HCT116 (cell line): ENCODE measurements around the gene LRRFIP1. TPM values are rescaled to one million over a fixed set of nuclear protein-coding genes. Genes with fewer than 3 reads are reported as not detected.

ENCODE experiments used
- ATAC-seq: fragments of 200-7000 bp; cut with Tn5 transposase; 2 replicates; pipeline ENCODE4 v1.9.1; 2020; ENCODE audit warnings: mild to moderate bottlenecking, moderate library complexity
- BruUV-seq: library from RNA; stranded (reverse); fragments of 400-500 nt; replicated peaks from 2 replicates; lab custom pipeline; 2021; lab: Mats Ljungman, UMichigan
- CTCF ChIA-PET: fragments of 300-600 bp; sonication (Branson Sonifier 250); formaldehyde crosslinking; loops from one replicate; lab custom pipeline; 2021; ENCODE audit warnings: antibody characterized with exemption; lab: Charles Lee
- POLR2A ChIA-PET: fragments of 300-600, 350-600 bp; sonication (Branson Sonifier 250); formaldehyde crosslinking; loops from one replicate; lab custom pipeline; 2021; ENCODE audit warnings: antibody characterized with exemption; lab: Charles Lee
- RAD21 ChIA-PET, 2 experiments: fragments of 300-600 bp; sonication (Branson Sonifier 250); formaldehyde crosslinking; loops; one replicate each; lab custom pipeline; 2023; ENCODE audit warnings: low total read pairs in 2 of 2; ENCODE audit not compliant: uncharacterized antibody in 2 of 2, unreplicated experiment in 2 of 2, low non-redundant PET in 1 of 2; lab: Charles Lee
- DNase-seq: peaks from one replicate; pipeline ENCODE4 v3.0.0-alpha.2; 2010; ENCODE audit warnings: low read depth, low spot score
- H2AFZ ChIP-seq: fragments of 200-600 bp; shearing (Covaris generic), sonication (generic); 2 replicates; pipeline ENCODE4 v1.6.1; 2017; ENCODE audit warnings: low read depth, mixed run types, mixed read lengths, antibody characterized with exemption, low read length; ENCODE audit not compliant: poor library complexity, severe bottlenecking
- H3K27ac ChIP-seq: 2 replicates; pipeline ENCODE4 v1.5.1; 2012; ENCODE audit warnings: low read depth, low read length
- H3K27me3 ChIP-seq: fragments of 200-600 bp; sonication (generic); 2 replicates; pipeline ENCODE4 v1.6.1; 2016; ENCODE audit warnings: mixed run types, low read length, mixed read lengths; ENCODE audit not compliant: insufficient read depth
- H3K36me3 ChIP-seq, 2 experiments: fragments of 200-500 bp in 1 of 2; fragments of 200-600 bp in 1 of 2; sonication (Bioruptor generic) in 1 of 2; sonication (generic) in 1 of 2; 2 replicates each; pipeline versions ENCODE4 v1.5.1 to v1.6.1; 2014 to 2016; ENCODE audit warnings: low read length in 2 of 2, inconsistent platforms in 1 of 2, mixed read lengths in 1 of 2, mixed run types in 1 of 2; ENCODE audit not compliant: insufficient read depth in 2 of 2, control insufficient read depth in 1 of 2
- H3K4me1 ChIP-seq, 2 experiments: fragments of 200-600 bp in 1 of 2; sonication (generic) in 1 of 2; 2 replicates each; pipeline versions ENCODE4 v1.5.1 to v1.6.1; 2012 to 2017; ENCODE audit warnings: low read length in 2 of 2, inconsistent platforms in 1 of 2, mild to moderate bottlenecking in 1 of 2, mixed read lengths in 1 of 2, mixed run types in 1 of 2, moderate library complexity in 1 of 2; ENCODE audit not compliant: insufficient read depth in 2 of 2, control insufficient read depth in 1 of 2
- H3K4me2 ChIP-seq: fragments of 200-600 bp; sonication (generic); 2 replicates; pipeline ENCODE4 v1.6.1; 2017; ENCODE audit warnings: mixed run types, low read length, mixed read lengths
- H3K4me3 ChIP-seq, 2 experiments: fragments of 200-600 bp in 1 of 2; sonication (generic) in 1 of 2; replicated peaks in 1 of 2; 2 replicates each; pipeline ENCODE4 v1.5.1; 2011 to 2016; ENCODE audit warnings: low read length in 2 of 2, control low read depth in 1 of 2, low read depth in 1 of 2, mild to moderate bottlenecking in 1 of 2, mixed read lengths in 1 of 2, mixed run types in 1 of 2
- H3K79me2 ChIP-seq: fragments of 200-600 bp; sonication (generic); 2 replicates; pipeline ENCODE4 v1.6.1; 2017; ENCODE audit warnings: mild to moderate bottlenecking, mixed run types, low read length, moderate library complexity, mixed read lengths; ENCODE audit not compliant: insufficient read depth
- H3K9ac ChIP-seq: fragments of 200-600 bp; sonication (generic); 2 replicates; pipeline ENCODE4 v1.6.1; 2016; ENCODE audit warnings: low read length, mixed read lengths
- H3K9me2 ChIP-seq: fragments of 200-600 bp; sonication (generic), shearing (Covaris generic); 2 replicates; pipeline ENCODE4 v1.6.1; 2017; ENCODE audit warnings: mixed run types, mild to moderate bottlenecking, moderate library complexity; ENCODE audit not compliant: insufficient read depth
- H3K9me3 ChIP-seq, 2 experiments: fragments of 200-500 bp in 1 of 2; fragments of 200-600 bp in 1 of 2; sonication (Bioruptor generic) in 1 of 2; sonication (generic) in 1 of 2; 2 replicates each; pipeline ENCODE4 v1.6.1; 2014 to 2017; ENCODE audit warnings: low read length in 2 of 2, mixed read lengths in 2 of 2, inconsistent platforms in 1 of 2, low read depth in 1 of 2, mild to moderate bottlenecking in 1 of 2, mixed run types in 1 of 2, moderate library complexity in 1 of 2; ENCODE audit not compliant: control insufficient read depth in 1 of 2, insufficient read depth in 1 of 2
- H4K20me1 ChIP-seq: fragments of 200-600 bp; sonication (generic), shearing (Covaris generic); 2 replicates; pipeline ENCODE4 v1.6.1; 2017; ENCODE audit warnings: mixed run types, mild to moderate bottlenecking, moderate library complexity; ENCODE audit not compliant: insufficient read depth
- CBX3 ChIP-seq: IDR thresholded peaks from 2 replicates; pipeline ENCODE4 v1.6.1; 2012; ENCODE audit warnings: low read depth
- EGR1 ChIP-seq: IDR thresholded peaks from 2 replicates; pipeline ENCODE4 v1.6.1; 2012; ENCODE audit warnings: low read depth
- ELF1 ChIP-seq: IDR thresholded peaks from 2 replicates; pipeline ENCODE4 v1.6.1; 2012; ENCODE audit warnings: low read depth, borderline replicate concordance
- JUND ChIP-seq: IDR thresholded peaks from 2 replicates; pipeline ENCODE4 v1.6.1; 2012
- POLR2A ChIP-seq: IDR thresholded peaks from 2 replicates; pipeline ENCODE4 v1.7.0; 2011; ENCODE audit warnings: borderline replicate concordance; ENCODE audit not compliant: insufficient read depth, insufficient read length; ENCODE audit errors: extremely low read depth
- POLR2AphosphoS5 ChIP-seq: IDR thresholded peaks from 2 replicates; pipeline ENCODE4 v1.6.1; 2011; ENCODE audit warnings: mild to moderate bottlenecking, low read depth, low read length, moderate library complexity
- REST ChIP-seq: IDR thresholded peaks from 2 replicates; pipeline ENCODE4 v1.6.1; 2012; ENCODE audit warnings: low read depth
- YY1 ChIP-seq: IDR thresholded peaks from 2 replicates; pipeline ENCODE4 v1.6.1; 2011; ENCODE audit warnings: low read length, low read depth, moderate library complexity, mild to moderate bottlenecking; ENCODE audit not compliant: insufficient replicate concordance; ENCODE audit errors: extremely low read depth
- ZBTB33 ChIP-seq: IDR thresholded peaks from 2 replicates; pipeline ENCODE4 v1.6.1; 2011; ENCODE audit warnings: mild to moderate bottlenecking, low read length, moderate library complexity; ENCODE audit not compliant: insufficient replicate concordance; ENCODE audit errors: extremely low read depth
- ZFX ChIP-seq: fragments of 450-650 bp; IDR thresholded peaks from 2 replicates; pipeline ENCODE4 v1.6.1; 2017
- intact Hi-C: fragments of 100-400 bp; cut with micrococcal nuclease; formaldehyde crosslinking; loops from 2 replicates; pipeline ENCODE4 v1.10.0; 2022
- total RNA-seq: library from RNA; stranded (reverse); gene quantifications from one replicate; pipeline ENCODE4 v1.2.1, GENCODE V29; 2021; ENCODE audit not compliant: unreplicated experiment

The LRRFIP1 gene
- total RNA-seq, 1 experiment from 2014 or later, result 76.9 TPM

GRCh38 chr2:237742191-237742590 lies 114.8 kb downstream of the LRRFIP1 start:
- no peaks in the 10 kb centered on the region for H3K27me3 ChIP-seq
- H3K9me2 ChIP-seq, result no peaks in the 10 kb centered on the region
- no peaks in the 10 kb centered on the region for H3K9me3 ChIP-seq
- no peak overlapping the region for H3K4me3 ChIP-seq
- H3K36me3 ChIP-seq, result 0 out of 4 replicates have a peak, but pooled peaks cover 0 to 2% of the 10 kb centered on the region in 2 experiments
- POLR2A ChIA-PET, result no interaction called here
- H3K79me2 ChIP-seq, result peaks cover 76% of the 10 kb centered on the region
- ATAC-seq (no peak), DNase-seq (no peak)
- peaks cover 3 to 19% of the 10 kb centered on the region in 2 experiments; a peak in 2 of 4 replicates for H3K4me1 ChIP-seq
- CTCF ChIA-PET, result interaction anchor here (7.9 kb wide), 1 partner anchor 69 kb away, joined by 70 read pairs; no protein-coding TSS in a partner anchor
- H2AFZ ChIP-seq, result no peak overlapping the region
- H3K27ac ChIP-seq, result no peak overlapping the region
- intact Hi-C loops, result loop anchor here (10.0 kb wide), 1 partner anchor 227 kb away; no protein-coding TSS in a partner anchor
- no peak overlapping the region for H3K4me2 ChIP-seq
- no TSS peak for BruUV-seq
- TF ChIP-seq JUND, result no peak
- no peak for TF ChIP-seq ZBTB33
- no peak for TF ChIP-seq ELF1
- 0 out of 2 replicates have a peak, but pooled peaks have one; percentile 15 for TF ChIP-seq POLR2AphosphoS5
- no peak for TF ChIP-seq ZFX
- no peak for TF ChIP-seq POLR2A
- no peak for TF ChIP-seq YY1
- H3K9ac ChIP-seq, result no peak overlapping the region
- peaks cover 12% of the 10 kb centered on the region for H4K20me1 ChIP-seq
- RAD21 ChIA-PET, result no interaction called here

GRCh38 chr2:237742614-237743013 lies 115.2 kb downstream of the LRRFIP1 start:
- ChIA-PET RAD21 (no interaction called here), CTCF (interaction anchor here (1.0 to 7.9 kb wide), 2 partner anchors 70 to 271 kb away, joined by 3 to 70 read pairs; no protein-coding TSS in a partner anchor), POLR2A (no interaction called here)
- ATAC-seq (no peak), DNase-seq (no peak)
- BruUV-seq, result no TSS peak
- no peak overlapping the region for H2AFZ ChIP-seq
- peaks cover 76% of the 10 kb centered on the region for H3K79me2 ChIP-seq
- H3K9ac ChIP-seq, result no peak overlapping the region
- no peaks in the 10 kb centered on the region for H3K27me3 ChIP-seq
- H3K9me2 ChIP-seq, result no peaks in the 10 kb centered on the region
- intact Hi-C loops, result loop anchor here (10.0 kb wide), 1 partner anchor 228 kb away; no protein-coding TSS in a partner anchor
- H3K36me3 ChIP-seq, result 0 out of 4 replicates have a peak, but pooled peaks cover 0 to 2% of the 10 kb centered on the region in 2 experiments
- H3K9me3 ChIP-seq, result no peaks in the 10 kb centered on the region
- H3K4me3 ChIP-seq, result no peak overlapping the region
- H4K20me1 ChIP-seq, result peaks cover 12% of the 10 kb centered on the region
- no peak overlapping the region for H3K27ac ChIP-seq
- H3K4me2 ChIP-seq, result no peak overlapping the region
- H3K4me1 ChIP-seq, result peaks cover 3 to 19% of the 10 kb centered on the region in 2 experiments; a peak in 2 of 4 replicates
- TF ChIP-seq ZBTB33 (no peak), REST (no peak), YY1 (no peak), EGR1 (no peak), CBX3 (no peak)
